PC-3 (cell line): ENCODE results near the gene PPP1R7.

Source experiments
- EZH2phosphoT487 ChIP-seq: fragments of 300-600 bp; sonication (generic); IDR thresholded peaks from 2 replicates; pipeline ENCODE4 v1.6.1; 2018; ENCODE audit warnings: mild to moderate bottlenecking, antibody characterized with exemption, low read length, borderline replicate concordance
- TF ChIP-seq, protein P1 (sequence below): fragments of 300-600 bp; sonication (generic); conservative IDR thresholded peaks from 2 replicates; pipeline ENCODE4 v1.5.1; 2017; ENCODE audit warnings: antibody characterized with exemption, low read depth, mild to moderate bottlenecking, low read length

DNA sequence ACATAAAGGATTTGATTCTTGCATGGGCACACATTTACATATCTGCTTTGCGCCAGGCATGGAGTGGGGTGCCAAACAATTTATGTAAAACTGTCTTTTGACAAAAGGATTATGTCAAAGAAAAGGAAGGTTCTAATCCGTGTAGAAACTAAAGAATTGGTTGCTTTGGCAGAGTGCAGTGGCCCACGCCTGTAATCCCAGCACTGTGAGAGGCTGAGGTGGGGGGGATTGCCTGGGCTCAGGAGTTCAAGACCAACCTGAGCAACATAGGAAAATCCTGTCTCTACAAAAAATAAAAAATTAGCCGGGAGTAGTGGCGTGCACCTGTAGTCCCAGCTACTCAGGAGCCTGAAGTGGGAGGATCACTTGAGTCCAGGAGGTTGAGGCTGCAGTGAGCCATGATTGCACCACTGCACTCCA lies 47.1 kb upstream of the PPP1R7 start:
- no peak for TF ChIP-seq EZH2phosphoT487
- TF ChIP-seq, protein P1, sequence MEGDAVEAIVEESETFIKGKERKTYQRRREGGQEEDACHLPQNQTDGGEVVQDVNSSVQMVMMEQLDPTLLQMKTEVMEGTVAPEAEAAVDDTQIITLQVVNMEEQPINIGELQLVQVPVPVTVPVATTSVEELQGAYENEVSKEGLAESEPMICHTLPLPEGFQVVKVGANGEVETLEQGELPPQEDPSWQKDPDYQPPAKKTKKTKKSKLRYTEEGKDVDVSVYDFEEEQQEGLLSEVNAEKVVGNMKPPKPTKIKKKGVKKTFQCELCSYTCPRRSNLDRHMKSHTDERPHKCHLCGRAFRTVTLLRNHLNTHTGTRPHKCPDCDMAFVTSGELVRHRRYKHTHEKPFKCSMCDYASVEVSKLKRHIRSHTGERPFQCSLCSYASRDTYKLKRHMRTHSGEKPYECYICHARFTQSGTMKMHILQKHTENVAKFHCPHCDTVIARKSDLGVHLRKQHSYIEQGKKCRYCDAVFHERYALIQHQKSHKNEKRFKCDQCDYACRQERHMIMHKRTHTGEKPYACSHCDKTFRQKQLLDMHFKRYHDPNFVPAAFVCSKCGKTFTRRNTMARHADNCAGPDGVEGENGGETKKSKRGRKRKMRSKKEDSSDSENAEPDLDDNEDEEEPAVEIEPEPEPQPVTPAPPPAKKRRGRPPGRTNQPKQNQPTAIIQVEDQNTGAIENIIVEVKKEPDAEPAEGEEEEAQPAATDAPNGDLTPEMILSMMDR, result no peak
